B cell (primary cell): ENCODE data around the gene CNTNAP2. TPM values are rescaled to one million over a fixed set of nuclear protein-coding genes. Genes with fewer than 3 reads are reported as not detected.

Experiments
- ATAC-seq: fragments of 200-7000 bp; cut with Tn5 transposase; one replicate; pipeline ENCODE4 v1.10.0; 2021; ENCODE audit warnings: low read depth, mild to moderate bottlenecking, moderate number of reproducible peaks, moderate library complexity
- CTCF ChIA-PET: fragments of 350-600 bp; sonication (Branson Sonifier 250); formaldehyde crosslinking; loops from one replicate; lab custom pipeline; 2021; ENCODE audit warnings: antibody characterized with exemption, inconsistent platforms; lab: Charles Lee
- POLR2A ChIA-PET: fragments of 350-600 bp; sonication (Branson Sonifier 250); formaldehyde crosslinking; loops from one replicate; lab custom pipeline; 2021; ENCODE audit warnings: antibody characterized with exemption; lab: Charles Lee
- DNase-seq: peaks from one replicate; pipeline ENCODE4 v3.0.0; 2013
- H2AFZ ChIP-seq: 2 replicates; pipeline ENCODE4 v1.6.1; 2012; ENCODE audit warnings: mild to moderate bottlenecking, low read depth, low read length; ENCODE audit not compliant: insufficient read depth, poor library complexity, severe bottlenecking
- H3K27ac ChIP-seq, 2 donors: 1 replicate in 1 of 2; 2 replicates in 1 of 2; pipeline ENCODE4 v1.5.1; 2012 to 2013; ENCODE audit warnings: low read length in 2 of 2, mild to moderate bottlenecking in 2 of 2, moderate library complexity in 1 of 2
- H3K27me3 ChIP-seq, 4 experiments: fragments of 200-600 bp in 1 of 4; sonication (generic) in 1 of 4; replicated peaks in 1 of 4; 1 replicate in 2 of 4; 2 replicates in 2 of 4; pipeline versions ENCODE4 v1.6.1 to v1.7.0; 2013 to 2016; ENCODE audit warnings: low read length in 3 of 4, mild to moderate bottlenecking in 2 of 4, mixed read lengths in 1 of 4, moderate library complexity in 1 of 4; ENCODE audit not compliant: insufficient read depth in 4 of 4, control insufficient read depth in 3 of 4; ENCODE audit errors: control extremely low read depth in 1 of 4
- H3K36me3 ChIP-seq, 2 experiments: replicated peaks in 1 of 2; 1 replicate in 1 of 2; 2 replicates in 1 of 2; pipeline versions ENCODE4 v1.6.1 to v1.7.1; 2013; ENCODE audit warnings: low read length in 1 of 2; ENCODE audit not compliant: insufficient read depth in 2 of 2, control insufficient read depth in 1 of 2; ENCODE audit errors: control extremely low read depth in 1 of 2, extremely low read depth in 1 of 2
- H3K4me1 ChIP-seq, 2 donors: fragments of 200-600 bp in 1 of 2; sonication (generic) in 1 of 2; 1 replicate in 1 of 2; 2 replicates in 1 of 2; pipeline versions ENCODE4 v1.5.1 to v1.6.1; 2013 to 2017; ENCODE audit warnings: low read length in 2 of 2; ENCODE audit not compliant: control insufficient read depth in 2 of 2, insufficient read depth in 2 of 2
- H3K4me2 ChIP-seq: replicated peaks from 2 replicates; pipeline ENCODE3; 2012; ENCODE audit warnings: mild to moderate bottlenecking, low read depth, low read length; ENCODE audit not compliant: poor library complexity, severe bottlenecking
- H3K4me3 ChIP-seq, 5 experiments: fragments of 200-600 bp in 1 of 5; sonication (generic) in 1 of 5; 1 replicate in 3 of 5; 2 replicates in 2 of 5; pipeline versions ENCODE4 v1.5.1 to v1.7.0; 2011 to 2016; ENCODE audit warnings: low read length in 4 of 5, mild to moderate bottlenecking in 4 of 5, low read depth in 2 of 5, control low read depth in 1 of 5, moderate library complexity in 1 of 5; ENCODE audit not compliant: insufficient read depth in 1 of 5; ENCODE audit errors: control extremely low read depth in 1 of 5, extremely low read depth in 1 of 5
- H3K79me2 ChIP-seq: fragments of 200-600 bp; sonication (generic); one replicate; pipeline ENCODE4 v1.6.0; 2016; ENCODE audit warnings: low read length; ENCODE audit not compliant: control insufficient read depth, insufficient read depth
- H3K9ac ChIP-seq: fragments of 200-600 bp; sonication (generic); 2 replicates; pipeline ENCODE4 v1.6.1; 2017; ENCODE audit warnings: mild to moderate bottlenecking, low read length, moderate library complexity
- H3K9me3 ChIP-seq, 3 donors: one replicate each; pipeline versions ENCODE4 v1.6.1 to v1.7.1; 2013; ENCODE audit warnings: low read length in 2 of 3; ENCODE audit not compliant: control insufficient read depth in 2 of 3, insufficient read depth in 1 of 3; ENCODE audit errors: control extremely low read depth in 1 of 3
- H4K20me1 ChIP-seq: 2 replicates; pipeline ENCODE4 v1.6.0; 2012; ENCODE audit warnings: mild to moderate bottlenecking, low read length; ENCODE audit not compliant: insufficient read depth, control insufficient read depth, poor library complexity, severe bottlenecking
- H3K27ac Mint-ChIP-seq: one replicate; pipeline ENCODE4 v1.8.0; 2021; ENCODE audit warnings: mixed read lengths
- H3K27me3 Mint-ChIP-seq: one replicate; pipeline ENCODE4 v1.8.0; 2021; ENCODE audit warnings: mixed read lengths
- H3K4me1 Mint-ChIP-seq: one replicate; pipeline ENCODE4 v1.8.0; 2021; ENCODE audit warnings: mixed read lengths
- H3K4me3 Mint-ChIP-seq: one replicate; pipeline ENCODE4 v1.8.0; 2021; ENCODE audit warnings: mixed read lengths
- H3K9me3 Mint-ChIP-seq: one replicate; pipeline ENCODE4 v1.8.0; 2022; ENCODE audit warnings: mixed read lengths; ENCODE audit not compliant: insufficient read depth
- EZH2 ChIP-seq: IDR thresholded peaks from 2 replicates; pipeline ENCODE4 v1.6.1; 2012; ENCODE audit warnings: borderline replicate concordance, low read depth, mild to moderate bottlenecking, moderate library complexity, low read length; ENCODE audit not compliant: insufficient read depth, poor library complexity, severe bottlenecking
- WGBS: methylation state at CpG from one replicate; pipeline ENCODE4 v1.1.5; 2013; ENCODE audit warnings: missing lambda C conversion rate; ENCODE audit not compliant: insufficient coverage; 5-methylcytosine and 5-hydroxymethylcytosine counted together
- intact Hi-C: fragments of 100-400 bp; cut with micrococcal nuclease; formaldehyde crosslinking; loops from one replicate; pipeline ENCODE4 v1.10.0; 2022
- polyA minus RNA-seq: library from RNA; depleted of rRNA, polyadenylated mRNA; stranded (reverse); fragments of >200 nt; gene quantifications from 2 replicates; pipeline ENCODE4 v1.2.3, GENCODE V29; 2012
- polyA plus RNA-seq: library from polyadenylated mRNA; depleted of rRNA; stranded (reverse); fragments of >200 nt; gene quantifications from 2 replicates; pipeline ENCODE4 v1.2.3, GENCODE V29; 2012
- total RNA-seq, 2 donors: library from RNA; stranded (reverse); fragments of 120-200 nt in 1 of 2; gene quantifications; 1 replicate in 1 of 2; 2 replicates in 1 of 2; pipeline versions ENCODE4 v1.2.3 to v1.2.4, GENCODE V29; 2013 to 2022
- TF ChIP-seq, protein P1 (sequence below): fragments of 200-600 bp; IDR thresholded peaks from one replicate; pipeline ENCODE4 v1.8.0; 2022; ENCODE audit warnings: antibody characterized with exemption, mild to moderate bottlenecking

The CNTNAP2 gene
- 7.0 and 7.4 TPM in 2 replicates for total RNA-seq
- total RNA-seq (2013), result 12.2 TPM
- polyA plus RNA-seq, result 0.59 and 16.6 TPM in 2 replicates
- 0.78 and 12.2 TPM in 2 replicates for polyA minus RNA-seq

DNA sequence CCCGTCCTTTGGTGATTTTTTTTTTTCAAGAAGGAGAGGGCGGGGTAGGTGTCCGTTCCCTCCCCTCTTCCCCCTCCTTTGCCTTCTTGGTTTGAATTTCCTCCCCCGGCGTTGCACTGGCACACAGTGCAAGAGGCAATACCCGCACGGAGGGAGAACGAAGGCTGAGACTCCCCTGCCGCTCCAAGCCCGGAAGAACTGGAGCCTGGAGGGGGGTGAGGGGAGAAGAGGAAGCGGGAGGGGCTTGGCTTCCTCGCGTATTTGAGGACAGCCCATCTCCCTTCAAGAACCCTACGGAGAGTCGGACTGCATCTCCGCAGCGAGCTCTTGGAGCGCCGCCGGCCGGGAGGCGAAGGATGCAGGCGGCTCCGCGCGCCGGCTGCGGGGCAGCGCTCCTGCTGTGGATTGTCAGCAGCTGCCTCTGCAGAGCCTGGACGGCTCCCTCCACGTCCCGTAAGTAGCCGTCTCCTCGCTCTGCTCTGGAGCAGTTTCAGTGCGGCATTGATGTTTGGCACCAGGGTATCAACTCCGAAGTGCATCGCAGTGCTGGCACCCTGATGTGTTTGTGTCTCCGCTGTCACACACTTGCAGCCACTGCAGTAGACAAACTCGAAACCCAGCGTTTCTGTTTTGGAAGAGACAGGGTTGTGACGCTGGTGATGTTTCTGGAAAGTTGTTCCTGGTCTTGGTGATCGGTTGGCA, at the start of gene CNTNAP2:
CNTNAP2 (plus strand) TSS at position 281 of the 702 bp plus-strand sequence; CDS start at position 357, 76 bp downstream.
- H3K4me2 ChIP-seq, result peak within 1 kb of the TSS; percentile 58
- H3K4me1 Mint-ChIP-seq, result peaks cover 14% of the 10 kb centered on the region
- DNase-seq, result no peak
- no peaks in the 10 kb centered on the region for H3K36me3 ChIP-seq
- H3K27ac ChIP-seq, result no peak within 1 kb of the TSS
- H3K4me3 Mint-ChIP-seq, result peak within 1 kb of the TSS; percentile 60
- TF ChIP-seq, protein P1, sequence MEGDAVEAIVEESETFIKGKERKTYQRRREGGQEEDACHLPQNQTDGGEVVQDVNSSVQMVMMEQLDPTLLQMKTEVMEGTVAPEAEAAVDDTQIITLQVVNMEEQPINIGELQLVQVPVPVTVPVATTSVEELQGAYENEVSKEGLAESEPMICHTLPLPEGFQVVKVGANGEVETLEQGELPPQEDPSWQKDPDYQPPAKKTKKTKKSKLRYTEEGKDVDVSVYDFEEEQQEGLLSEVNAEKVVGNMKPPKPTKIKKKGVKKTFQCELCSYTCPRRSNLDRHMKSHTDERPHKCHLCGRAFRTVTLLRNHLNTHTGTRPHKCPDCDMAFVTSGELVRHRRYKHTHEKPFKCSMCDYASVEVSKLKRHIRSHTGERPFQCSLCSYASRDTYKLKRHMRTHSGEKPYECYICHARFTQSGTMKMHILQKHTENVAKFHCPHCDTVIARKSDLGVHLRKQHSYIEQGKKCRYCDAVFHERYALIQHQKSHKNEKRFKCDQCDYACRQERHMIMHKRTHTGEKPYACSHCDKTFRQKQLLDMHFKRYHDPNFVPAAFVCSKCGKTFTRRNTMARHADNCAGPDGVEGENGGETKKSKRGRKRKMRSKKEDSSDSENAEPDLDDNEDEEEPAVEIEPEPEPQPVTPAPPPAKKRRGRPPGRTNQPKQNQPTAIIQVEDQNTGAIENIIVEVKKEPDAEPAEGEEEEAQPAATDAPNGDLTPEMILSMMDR, result no peak
- no peak for TF ChIP-seq EZH2
- no peaks in the 10 kb centered on the region for H4K20me1 ChIP-seq
- H3K27me3 ChIP-seq, result peaks cover 0 to 15% (median 3%) of the 10 kb centered on the region in 4 experiments
- peaks cover 3 to 15% of the 10 kb centered on the region in 2 donors for H3K4me1 ChIP-seq
- WGBS, result 4% methylated on average over 32 of the region's 42 CpGs
- H3K9me3 ChIP-seq, result peaks cover 0 to 5% (median 0%) of the 10 kb centered on the region in 3 donors
- no peaks in the 10 kb centered on the region for H3K79me2 ChIP-seq
- H3K4me3 ChIP-seq, result peak within 1 kb of the TSS in 2 of 5 experiments; percentile 24 to 29
- intact Hi-C loops, result no loop called here
- H3K9me3 Mint-ChIP-seq, result no peaks in the 10 kb centered on the region
- peak within 1 kb of the TSS; percentile 29 for H3K9ac ChIP-seq
- CTCF ChIA-PET, result no interaction called here
- peak within 1 kb of the TSS; percentile 38 for H2AFZ ChIP-seq
- POLR2A ChIA-PET, result no interaction called here
- no peak for ATAC-seq
- no peak within 1 kb of the TSS for H3K27ac Mint-ChIP-seq
- peaks cover 25% of the 10 kb centered on the region for H3K27me3 Mint-ChIP-seq

GRCh38 chr7:146067880-146068279, 48.7 kb upstream of the CNTNAP2 start:
- Histone ChIP-seq H2AFZ (no peak overlapping the region), H3K4me3 (no peak overlapping the region), H3K9me3 (no peaks in the 10 kb centered on the region), H3K4me2 (no peak overlapping the region), H3K9ac (no peak overlapping the region), H4K20me1 (no peaks in the 10 kb centered on the region), H3K4me1 (no peaks in the 10 kb centered on the region), H3K27ac (no peak overlapping the region), H3K79me2 (no peaks in the 10 kb centered on the region), H3K27me3 (no peaks in the 10 kb centered on the region), H3K36me3 (no peaks in the 10 kb centered on the region)
- Mint-ChIP-seq H3K27ac (no peak overlapping the region), H3K27me3 (no peaks in the 10 kb centered on the region), H3K4me1 (no peaks in the 10 kb centered on the region), H3K4me3 (no peak overlapping the region), H3K9me3 (no peaks in the 10 kb centered on the region)
- POLR2A ChIA-PET, result no interaction called here
- CTCF ChIA-PET, result interaction anchor here (1.4 kb wide), 1 partner anchor 22 kb away, joined by 4 read pairs; no protein-coding TSS in a partner anchor
- intact Hi-C loops, result no loop called here
- no peak for ATAC-seq
- TF ChIP-seq EZH2, result no peak
- TF ChIP-seq, protein P1, result no peak
- 100% methylated on average over 1 of the region's 3 CpGs for WGBS
- DNase-seq, result no peak
